Smooth muscle cell of the brain vasculature (primary cell): Measurements from ENCODE around the gene ODF4.
"Not testable (repeated sequence)": the region's sequence is repeated elsewhere in the genome, so short reads cannot be mapped to it uniquely, and the experiment has no call there.

Experiments
- DNase-seq: peaks from one replicate; pipeline ENCODE4 v3.0.0-alpha.2; 2012; ENCODE audit warnings: low read depth, low spot score

ODF4 gene

DNA sequence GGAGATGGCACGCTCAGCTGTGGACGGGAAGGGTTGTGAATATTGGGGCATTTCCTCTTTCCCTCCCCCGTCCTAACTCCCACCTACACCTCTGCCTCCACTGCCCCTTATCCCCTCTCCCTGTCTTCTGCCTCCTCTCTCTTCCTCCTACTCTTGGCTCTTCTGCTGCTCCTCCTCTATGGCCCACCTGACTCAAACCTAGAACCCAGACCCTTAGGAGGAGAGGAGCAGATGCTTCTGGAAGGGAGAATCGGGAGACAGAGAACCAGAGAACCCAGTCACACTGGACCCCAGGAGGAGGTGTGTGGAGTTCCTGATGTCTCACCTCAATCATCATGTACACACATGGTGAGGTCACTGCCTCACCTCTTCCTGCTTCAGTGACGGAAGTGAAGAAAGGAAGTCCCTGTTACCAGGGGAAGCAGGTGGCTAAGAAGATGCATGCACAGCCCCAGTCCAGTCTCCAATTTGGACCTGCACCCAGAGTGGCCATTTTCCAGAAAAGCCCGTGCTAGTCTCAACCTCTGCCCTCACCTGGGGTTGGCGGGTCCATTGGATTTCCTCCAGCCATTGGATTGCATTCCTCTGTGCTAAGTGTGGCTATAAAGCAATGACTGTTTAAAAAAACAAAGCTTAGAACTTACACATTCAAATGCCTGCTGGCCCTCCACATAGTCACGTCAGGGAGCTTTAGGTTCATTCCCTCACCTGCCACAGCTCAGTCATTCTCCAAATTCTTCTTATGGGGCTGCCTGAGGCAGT is 54.0 kb downstream of the ODF4 start:
- no peak for DNase-seq

- DNase-seq: not testable (repeated sequence)
Observed at GRCh38 chr17:8394497-8394896, 54.9 kb downstream of the ODF4 start.
